GM12892 (cell line): ENCODE results near the gene SLC10A3.

Source experiments
- DNase-seq: peaks from one replicate; pipeline ENCODE4 v3.0.0; 2011; ENCODE audit not compliant: insufficient read length
- FAIRE-seq: peaks from 2 replicates; lab custom pipeline; 2011; peaks lifted over from hg19 to GRCh38; lab: Jason Lieb, UNC
- POLR2A ChIP-seq: IDR thresholded peaks from 2 replicates; pipeline ENCODE4 v1.6.1; 2011; ENCODE audit warnings: low read depth, low read length, control low read depth
- POLR2AphosphoS5 ChIP-seq: IDR thresholded peaks from 2 replicates; pipeline ENCODE4 v1.6.1; 2011; ENCODE audit warnings: low read depth, low read length, control low read depth
- TAF1 ChIP-seq: IDR thresholded peaks from 2 replicates; pipeline ENCODE4 v1.6.1; 2011; ENCODE audit warnings: low read depth, mild to moderate bottlenecking, control low read depth, low read length, borderline replicate concordance

SLC10A3 gene

DNA sequence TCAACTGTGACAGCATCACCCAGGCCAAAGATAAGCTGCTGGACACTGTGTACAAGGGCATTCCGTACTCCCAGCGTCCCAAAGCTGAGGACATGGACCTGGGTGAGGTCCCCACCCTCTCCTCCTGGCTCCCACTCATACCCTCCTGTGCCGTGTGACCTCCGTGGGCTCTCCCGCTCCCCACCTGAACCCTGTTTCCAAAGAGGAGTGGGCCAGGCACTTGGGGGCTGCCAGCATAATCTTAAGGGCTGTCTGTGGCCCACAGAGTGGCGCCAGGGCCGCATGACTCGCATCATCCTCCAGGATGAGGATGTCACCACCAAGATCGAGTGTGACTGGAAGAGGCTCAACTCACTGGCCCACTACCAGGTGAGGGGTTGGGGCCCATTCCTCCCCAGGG is 21.3 kb downstream of the SLC10A3 start:
- no peak for TF ChIP-seq TAF1
- TF ChIP-seq POLR2A, result no peak
- no peak for TF ChIP-seq POLR2AphosphoS5
- DNase-seq, result no peak
- no peak for FAIRE-seq

DNA sequence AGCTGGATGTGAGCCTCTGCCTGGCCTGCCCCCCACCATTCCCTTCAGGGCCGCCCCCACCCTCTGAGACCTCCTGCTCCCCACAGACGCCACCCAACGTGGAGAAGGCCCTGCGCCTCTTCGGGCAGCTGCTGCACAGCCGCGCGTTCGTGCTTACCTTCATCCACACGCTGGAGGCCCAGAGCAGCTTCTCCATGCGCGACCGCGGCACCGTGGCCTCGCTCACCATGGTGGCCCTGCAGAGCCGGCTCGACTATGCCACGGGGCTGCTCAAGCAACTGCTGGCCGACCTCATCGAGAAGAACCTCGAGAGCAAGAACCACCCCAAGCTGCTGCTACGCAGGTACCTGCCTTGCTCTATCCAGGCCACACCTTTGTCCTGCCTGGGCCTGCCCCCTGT is 22.2 kb downstream of the SLC10A3 start:
- FAIRE-seq (no peak), DNase-seq (no peak)
- TF ChIP-seq POLR2AphosphoS5 (no peak), POLR2A (no peak), TAF1 (no peak)

DNA sequence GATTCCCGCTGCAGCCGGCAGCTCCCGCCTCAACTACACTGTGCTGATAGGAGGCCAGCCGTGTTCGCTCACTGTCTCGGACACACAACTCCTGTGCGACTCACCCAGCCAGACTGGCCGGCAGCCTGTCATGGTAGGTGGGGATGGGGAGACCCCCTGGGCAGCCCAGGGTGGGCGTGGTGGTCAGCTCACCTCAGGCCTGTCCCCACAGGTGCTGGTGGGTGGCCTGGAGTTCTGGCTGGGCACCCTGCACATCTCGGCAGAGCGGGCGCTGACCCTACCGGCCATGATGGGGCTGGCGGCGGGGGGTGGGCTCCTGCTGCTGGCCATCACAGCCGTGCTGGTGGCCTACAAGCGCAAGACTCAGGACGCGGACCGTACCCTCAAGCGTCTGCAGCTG is 22.9 kb downstream of the SLC10A3 start:
- no peak for TF ChIP-seq POLR2AphosphoS5
- no peak for TF ChIP-seq POLR2A
- TF ChIP-seq TAF1, result no peak
- FAIRE-seq (no peak), DNase-seq (no peak)

DNA sequence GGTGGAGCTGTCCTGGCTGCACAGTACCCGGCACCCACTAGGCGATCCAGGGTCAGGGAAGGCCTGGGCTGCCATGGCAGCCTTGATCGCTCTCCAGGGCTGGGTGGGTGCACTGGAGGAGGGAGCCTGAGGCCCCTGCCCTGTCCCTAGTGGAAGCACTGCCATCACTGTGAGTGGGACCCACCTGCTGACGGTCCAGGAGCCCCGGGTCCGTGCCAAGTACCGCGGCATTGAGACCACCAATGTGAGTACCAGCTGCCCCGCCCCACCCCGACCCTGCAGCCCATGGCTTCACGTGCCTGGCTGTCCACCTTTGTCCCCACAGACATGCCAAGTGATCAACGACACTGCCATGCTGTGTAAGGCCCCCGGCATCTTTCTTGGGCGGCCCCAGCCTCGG is 23.5 kb downstream of the SLC10A3 start:
- FAIRE-seq, result no peak
- no peak for DNase-seq
- TF ChIP-seq TAF1 (no peak), POLR2A (no peak), POLR2AphosphoS5 (no peak)

DNA sequence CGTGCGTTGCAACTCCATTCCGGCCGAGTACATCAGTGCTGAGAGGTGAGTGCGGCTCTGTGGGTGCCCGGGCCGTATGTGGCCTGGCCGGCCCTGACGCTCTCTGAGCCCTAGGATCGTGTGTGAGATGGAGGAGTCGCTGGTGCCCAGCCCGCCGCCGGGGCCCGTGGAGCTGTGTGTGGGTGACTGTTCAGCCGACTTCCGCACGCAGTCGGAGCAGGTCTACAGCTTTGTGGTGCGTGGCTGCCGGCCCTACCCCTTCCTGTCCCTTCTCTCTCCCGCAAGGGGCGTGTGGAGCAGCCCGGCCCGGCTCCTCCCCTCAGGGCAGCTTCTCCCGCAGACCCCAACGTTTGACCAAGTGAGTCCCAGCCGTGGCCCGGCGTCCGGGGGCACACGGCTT is 24.4 kb downstream of the SLC10A3 start:
- FAIRE-seq, result no peak
- DNase-seq, result no peak
- TF ChIP-seq TAF1, result no peak
- no peak for TF ChIP-seq POLR2AphosphoS5
- TF ChIP-seq POLR2A, result no peak

DNA sequence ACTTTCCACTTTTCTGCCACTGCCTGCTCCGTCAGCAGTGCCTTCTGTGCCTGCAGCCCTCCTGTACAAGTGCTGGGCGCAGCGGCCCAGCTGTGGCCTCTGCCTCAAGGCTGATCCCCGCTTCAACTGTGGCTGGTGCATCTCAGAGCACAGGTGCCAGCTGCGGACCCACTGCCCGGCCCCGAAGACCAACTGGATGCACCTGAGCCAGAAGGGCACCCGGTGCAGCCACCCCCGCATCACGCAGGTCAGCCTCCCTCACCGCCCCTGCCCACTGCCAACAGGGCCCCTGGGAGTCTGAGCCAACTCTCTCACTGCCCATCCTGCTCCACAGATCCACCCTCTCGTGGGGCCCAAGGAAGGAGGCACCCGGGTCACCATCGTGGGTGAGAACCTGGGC is 24.8 kb downstream of the SLC10A3 start:
- DNase-seq (no peak), FAIRE-seq (no peak)
- TF ChIP-seq POLR2AphosphoS5 (no peak), POLR2A (no peak), TAF1 (no peak)

DNA sequence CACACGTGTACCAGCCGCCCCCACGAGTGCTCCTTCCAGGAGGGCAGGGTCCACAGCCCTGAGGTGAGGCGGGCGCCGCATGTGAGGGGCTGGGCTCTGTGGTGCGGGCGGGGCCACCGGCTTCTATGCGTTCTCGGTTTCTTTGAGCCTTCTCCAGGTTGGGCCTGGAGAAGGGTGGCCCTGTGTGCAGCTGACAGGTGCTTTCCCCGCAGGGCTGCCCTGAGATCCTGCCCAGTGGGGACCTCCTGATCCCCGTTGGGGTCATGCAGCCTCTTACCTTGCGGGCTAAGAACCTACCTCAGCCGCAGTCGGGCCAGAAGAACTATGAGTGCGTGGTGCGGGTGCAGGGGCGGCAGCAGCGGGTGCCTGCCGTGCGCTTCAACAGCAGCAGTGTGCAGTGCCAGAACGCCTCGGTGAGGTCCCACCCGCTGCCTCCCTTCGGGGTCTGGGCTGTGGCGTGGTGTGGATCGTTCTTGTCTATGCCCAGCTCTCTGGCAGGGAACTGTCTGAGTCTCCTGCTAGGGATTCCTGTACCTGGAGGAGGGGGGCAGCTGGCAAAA is 25.5 kb downstream of the SLC10A3 start:
- DNase-seq (no peak), FAIRE-seq (no peak)
- TF ChIP-seq POLR2A (no peak), TAF1 (no peak), POLR2AphosphoS5 (no peak)

DNA sequence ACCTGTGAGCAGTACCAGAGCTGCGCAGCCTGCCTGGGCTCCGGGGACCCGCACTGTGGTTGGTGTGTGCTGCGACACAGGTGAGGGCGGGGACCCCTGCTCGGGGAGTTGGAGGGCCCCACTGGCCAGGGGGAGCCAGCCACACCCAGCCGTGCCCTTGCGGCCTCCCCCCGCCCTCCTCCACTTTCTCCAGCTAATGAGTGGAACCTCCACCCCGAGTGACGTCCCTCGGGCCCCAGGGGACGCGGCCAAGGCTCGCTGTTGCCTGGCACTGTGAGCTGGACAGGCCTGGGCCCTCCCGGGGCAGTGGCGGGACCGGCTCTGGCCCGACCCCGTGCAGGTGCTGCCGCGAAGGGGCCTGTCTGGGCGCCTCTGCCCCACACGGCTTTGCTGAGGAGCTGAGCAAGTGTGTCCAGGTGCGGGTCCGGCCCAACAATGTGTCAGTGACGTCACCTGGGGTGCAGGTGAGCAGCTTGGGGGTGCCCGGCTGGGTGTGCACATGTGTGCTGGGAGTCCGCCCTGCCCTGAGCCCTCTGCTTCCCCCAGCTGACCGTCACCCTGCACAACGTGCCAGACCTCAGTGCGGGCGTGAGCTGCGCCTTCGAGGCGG is 26.7 kb downstream of the SLC10A3 start:
- TF ChIP-seq POLR2AphosphoS5, result no peak
- TF ChIP-seq POLR2A, result no peak
- no peak for TF ChIP-seq TAF1
- no peak for DNase-seq
- no peak for FAIRE-seq

DNA sequence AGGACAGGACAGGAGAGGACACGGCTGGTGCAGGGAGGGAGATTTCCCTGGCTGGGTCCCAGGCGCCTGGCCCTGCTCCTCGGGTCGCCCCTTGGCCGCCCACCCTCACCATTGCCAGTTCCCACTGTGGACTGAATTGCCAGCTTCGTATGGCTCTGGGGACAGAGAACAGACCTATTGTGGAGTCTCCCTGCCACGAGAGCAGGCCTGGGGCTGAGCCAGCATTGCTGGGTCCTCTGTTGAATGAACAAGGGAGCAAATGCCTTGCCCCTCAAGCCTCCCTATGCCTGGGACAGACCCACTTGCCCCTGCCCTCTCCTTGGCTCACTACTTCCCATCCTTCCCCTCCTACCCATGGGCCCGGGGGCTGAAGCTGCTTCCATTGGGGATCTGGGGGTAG is 28.0 kb downstream of the SLC10A3 start:
- TF ChIP-seq POLR2A, result no peak
- TF ChIP-seq TAF1, result no peak
- TF ChIP-seq POLR2AphosphoS5, result no peak
- no peak for DNase-seq
- FAIRE-seq, result no peak

DNA sequence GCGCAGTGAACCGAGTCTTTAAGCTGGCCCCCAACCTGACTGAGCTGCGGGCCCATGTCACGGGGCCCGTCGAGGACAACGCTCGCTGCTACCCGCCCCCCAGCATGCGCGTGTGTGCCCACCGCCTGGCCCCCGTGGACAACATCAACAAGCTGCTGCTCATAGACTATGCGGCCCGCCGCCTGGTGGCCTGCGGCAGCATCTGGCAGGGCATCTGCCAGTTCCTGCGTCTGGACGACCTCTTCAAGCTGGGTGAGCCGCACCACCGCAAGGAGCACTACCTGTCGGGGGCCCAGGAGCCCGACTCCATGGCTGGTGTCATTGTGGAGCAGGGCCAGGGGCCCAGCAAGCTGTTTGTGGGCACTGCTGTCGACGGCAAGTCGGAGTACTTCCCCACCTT is 30.1 kb downstream of the SLC10A3 start:
- FAIRE-seq (no peak), DNase-seq (no peak)
- no peak for TF ChIP-seq POLR2A
- TF ChIP-seq POLR2AphosphoS5, result no peak
- no peak for TF ChIP-seq TAF1

DNA sequence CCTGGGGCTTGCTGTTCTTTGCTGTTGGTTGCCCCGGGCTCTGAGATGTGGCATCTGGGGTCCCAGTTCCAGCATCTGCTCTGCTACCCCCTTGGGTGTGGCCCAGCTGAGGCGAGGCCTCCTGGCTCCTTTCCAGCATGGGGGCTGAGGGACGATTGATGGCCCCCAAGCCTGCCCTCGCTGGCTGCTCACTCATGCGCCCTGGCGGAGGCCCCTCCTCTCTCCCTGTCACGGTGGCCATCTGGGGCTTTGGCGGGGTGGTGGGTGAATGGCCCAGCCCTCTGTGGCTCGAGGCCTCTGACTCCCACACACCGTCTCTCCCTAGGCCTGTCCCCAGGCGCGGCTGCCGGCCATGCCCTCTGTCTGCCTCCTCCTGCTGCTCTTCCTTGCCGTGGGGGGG is 30.6 kb downstream of the SLC10A3 start:
- no peak for TF ChIP-seq POLR2A
- no peak for TF ChIP-seq POLR2AphosphoS5
- no peak for TF ChIP-seq TAF1
- no peak for DNase-seq
- no peak for FAIRE-seq
